ENCODE data around the gene SAMD14.

DNA sequence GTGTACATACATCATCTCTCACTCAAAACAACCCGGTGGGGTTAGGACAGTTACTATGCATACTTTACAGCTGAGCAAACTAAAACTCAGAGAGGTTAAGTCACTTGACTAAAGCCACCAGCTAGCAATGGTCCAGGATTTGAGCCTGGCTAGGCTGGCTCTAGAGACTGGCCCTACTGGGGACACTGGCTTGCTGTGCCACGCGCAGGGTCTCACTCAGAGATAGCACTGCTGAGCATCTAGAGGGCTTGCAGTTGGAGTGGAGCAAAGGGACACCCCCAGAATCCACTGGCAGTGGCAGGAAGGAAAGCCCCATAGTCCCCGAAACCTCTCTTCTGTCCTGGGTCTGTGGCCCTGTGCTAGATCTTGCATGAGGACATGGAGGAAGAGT, 11.1 kb downstream of the SAMD14 start:
- no peak for TF ChIP-seq CTCF (IDR thresholded peaks at IDR 0.05)
- no peak for TF ChIP-seq POLR2A (IDR thresholded peaks at IDR 0.05)
